Peyer's patch (tissue), 4 donors: ENCODE results near the gene SBF2.

ENCODE experiments used
- POLR2A ChIP-seq, 2 donors: fragments of 450-650 bp; IDR thresholded peaks; one replicate each; pipeline ENCODE4 v1.5.1; 2017; ENCODE audit warnings: antibody characterized with exemption in 2 of 2, mild to moderate bottlenecking in 2 of 2, moderate library complexity in 2 of 2
- TF ChIP-seq, protein P1 (sequence below), 6 experiments: fragments of 450-650 bp in 4 of 6; fragments of 200-600 bp in 2 of 6; sonication (generic) in 1 of 6; IDR thresholded peaks; one replicate each; pipeline ENCODE4 v1.5.1; 2017 to 2019; ENCODE audit warnings: antibody characterized with exemption in 6 of 6, mild to moderate bottlenecking in 3 of 6, moderate library complexity in 1 of 6

DNA sequence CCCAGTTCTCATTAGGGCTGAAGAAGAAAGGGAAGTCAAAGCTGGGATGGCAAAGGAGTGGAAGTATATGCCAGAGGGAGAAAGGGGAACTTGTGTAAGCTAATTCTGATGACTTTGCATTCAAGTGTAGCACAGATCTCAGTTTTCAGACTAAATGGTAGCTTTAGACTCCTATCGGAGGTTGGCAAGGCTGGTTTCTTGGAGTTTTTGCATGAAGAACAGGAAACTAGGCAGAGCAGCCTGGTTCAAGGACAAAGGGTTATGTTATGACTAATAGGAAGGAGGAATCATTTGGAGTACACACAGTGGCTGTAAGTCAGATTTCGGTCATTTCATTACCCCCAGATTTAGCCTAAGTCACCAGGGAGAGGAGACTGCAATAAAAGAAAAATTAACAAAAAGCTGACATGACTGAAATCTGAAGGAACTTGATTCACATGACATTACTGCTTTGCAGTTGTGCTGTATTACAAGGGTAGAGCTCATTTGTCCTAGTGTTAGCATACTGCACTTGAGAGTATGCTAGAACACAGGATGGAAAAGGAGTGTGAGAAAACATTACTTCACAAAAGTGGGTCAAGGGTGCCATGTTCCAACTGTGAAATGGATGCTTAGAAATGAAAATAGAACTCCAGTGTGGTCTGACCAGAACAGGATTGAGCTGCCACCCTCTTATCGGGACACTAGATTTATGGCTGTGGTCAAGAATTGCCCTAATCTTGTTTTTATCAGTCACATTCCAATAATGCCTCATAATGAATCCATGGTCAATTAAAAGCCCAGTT is 34.5 kb upstream of the SBF2 start:
- no peak for TF ChIP-seq POLR2A (IDR thresholded peaks at IDR 0.05)
- TF ChIP-seq, protein P1, sequence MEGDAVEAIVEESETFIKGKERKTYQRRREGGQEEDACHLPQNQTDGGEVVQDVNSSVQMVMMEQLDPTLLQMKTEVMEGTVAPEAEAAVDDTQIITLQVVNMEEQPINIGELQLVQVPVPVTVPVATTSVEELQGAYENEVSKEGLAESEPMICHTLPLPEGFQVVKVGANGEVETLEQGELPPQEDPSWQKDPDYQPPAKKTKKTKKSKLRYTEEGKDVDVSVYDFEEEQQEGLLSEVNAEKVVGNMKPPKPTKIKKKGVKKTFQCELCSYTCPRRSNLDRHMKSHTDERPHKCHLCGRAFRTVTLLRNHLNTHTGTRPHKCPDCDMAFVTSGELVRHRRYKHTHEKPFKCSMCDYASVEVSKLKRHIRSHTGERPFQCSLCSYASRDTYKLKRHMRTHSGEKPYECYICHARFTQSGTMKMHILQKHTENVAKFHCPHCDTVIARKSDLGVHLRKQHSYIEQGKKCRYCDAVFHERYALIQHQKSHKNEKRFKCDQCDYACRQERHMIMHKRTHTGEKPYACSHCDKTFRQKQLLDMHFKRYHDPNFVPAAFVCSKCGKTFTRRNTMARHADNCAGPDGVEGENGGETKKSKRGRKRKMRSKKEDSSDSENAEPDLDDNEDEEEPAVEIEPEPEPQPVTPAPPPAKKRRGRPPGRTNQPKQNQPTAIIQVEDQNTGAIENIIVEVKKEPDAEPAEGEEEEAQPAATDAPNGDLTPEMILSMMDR (IDR thresholded peaks at IDR 0.05), result no peak
